ENCODE data around the gene TMEM213. TPM values are rescaled to one million over a fixed set of nuclear protein-coding genes. Genes with fewer than 3 reads are reported as not detected.

Gene TMEM213
- total RNA-seq, 4 donors from 2014 or later = not detected

DNA sequence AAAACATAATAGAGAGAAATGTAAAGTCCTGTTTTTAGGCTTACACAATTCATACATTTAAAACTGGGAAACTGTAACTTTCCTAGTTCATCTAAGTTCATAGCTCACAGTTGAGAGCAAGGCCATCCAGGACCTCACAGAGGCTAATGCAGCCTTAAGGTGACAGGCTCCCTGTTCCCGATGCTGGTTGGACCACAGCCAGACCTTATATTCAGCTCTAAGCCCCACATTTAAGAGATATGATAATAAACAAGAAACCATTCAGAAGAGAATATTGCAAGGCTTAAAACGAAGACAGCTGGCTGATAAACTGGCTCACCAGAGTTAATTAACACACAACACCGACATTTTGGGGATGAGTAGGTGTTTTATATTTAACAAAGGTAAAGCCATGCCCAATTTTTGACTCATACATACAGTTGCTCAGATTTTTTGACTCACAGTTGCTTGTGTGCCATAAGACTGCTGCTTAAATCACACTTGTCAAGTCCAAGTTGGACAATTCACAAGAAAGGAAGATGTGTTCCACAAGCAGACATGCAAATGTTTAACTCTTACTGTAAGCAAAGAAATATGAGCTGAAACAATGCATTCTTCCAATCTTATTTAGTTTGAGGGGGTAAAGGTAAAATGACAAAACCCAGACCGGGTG is 41.1 kb upstream of the TMEM213 start:
- Histone ChIP-seq H3K4me3 (replicated peaks in 1 of 3) (no peak overlapping the region), H3K27me3 (no peaks in the 10 kb centered on the region), H3K4me1 (peaks cover 0 to 10% of the 10 kb centered on the region in 2 donors), H3K27ac (no peak overlapping the region), H3K36me3 (no peaks in the 10 kb centered on the region), H3K9me3 (no peaks in the 10 kb centered on the region)
- DNase-seq = no peak
- TF ChIP-seq, protein P1, sequence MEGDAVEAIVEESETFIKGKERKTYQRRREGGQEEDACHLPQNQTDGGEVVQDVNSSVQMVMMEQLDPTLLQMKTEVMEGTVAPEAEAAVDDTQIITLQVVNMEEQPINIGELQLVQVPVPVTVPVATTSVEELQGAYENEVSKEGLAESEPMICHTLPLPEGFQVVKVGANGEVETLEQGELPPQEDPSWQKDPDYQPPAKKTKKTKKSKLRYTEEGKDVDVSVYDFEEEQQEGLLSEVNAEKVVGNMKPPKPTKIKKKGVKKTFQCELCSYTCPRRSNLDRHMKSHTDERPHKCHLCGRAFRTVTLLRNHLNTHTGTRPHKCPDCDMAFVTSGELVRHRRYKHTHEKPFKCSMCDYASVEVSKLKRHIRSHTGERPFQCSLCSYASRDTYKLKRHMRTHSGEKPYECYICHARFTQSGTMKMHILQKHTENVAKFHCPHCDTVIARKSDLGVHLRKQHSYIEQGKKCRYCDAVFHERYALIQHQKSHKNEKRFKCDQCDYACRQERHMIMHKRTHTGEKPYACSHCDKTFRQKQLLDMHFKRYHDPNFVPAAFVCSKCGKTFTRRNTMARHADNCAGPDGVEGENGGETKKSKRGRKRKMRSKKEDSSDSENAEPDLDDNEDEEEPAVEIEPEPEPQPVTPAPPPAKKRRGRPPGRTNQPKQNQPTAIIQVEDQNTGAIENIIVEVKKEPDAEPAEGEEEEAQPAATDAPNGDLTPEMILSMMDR (IDR thresholded peaks at IDR 0.05) = no peak
- TF ChIP-seq POLR2A (IDR thresholded peaks at IDR 0.05) = no peak
- 76 to 78% methylated on average over 4 of the region's 4 CpGs for WGBS, 2 donors
- intact Hi-C loops (cut with DNase I) = no loop called here

DNA sequence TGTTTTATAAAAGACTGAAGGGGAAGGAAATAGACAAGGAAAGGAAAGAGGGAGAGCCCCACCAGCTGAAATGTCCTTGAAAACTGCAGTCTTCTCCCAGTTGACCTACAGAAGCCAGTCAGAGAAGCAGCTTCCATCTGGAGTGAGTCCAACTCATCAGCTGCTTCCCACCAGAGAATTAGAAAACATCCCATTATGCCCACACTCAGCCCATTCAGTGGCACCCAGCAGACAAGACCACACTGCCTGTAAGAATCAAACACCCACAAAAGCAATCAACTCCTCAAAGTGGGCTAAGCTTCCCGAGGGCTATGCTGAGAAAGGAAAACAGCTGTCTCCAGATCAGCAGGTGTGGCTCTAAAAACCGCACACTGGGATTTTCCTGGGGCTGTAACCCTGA is 29.6 kb upstream of the TMEM213 start:
- no peak for TF ChIP-seq POLR2A (IDR thresholded peaks at IDR 0.05)
- TF ChIP-seq, protein P1 (IDR thresholded peaks at IDR 0.05) = no peak
- no peak overlapping the region for H3K27ac ChIP-seq
- intact Hi-C loops (cut with DNase I) = no loop called here
- no peaks in the 10 kb centered on the region for H3K27me3 ChIP-seq
- no peaks in the 10 kb centered on the region for H3K9me3 ChIP-seq
- H3K4me1 ChIP-seq = no peaks in the 10 kb centered on the region
- H3K36me3 ChIP-seq = no peaks in the 10 kb centered on the region
- H3K4me3 ChIP-seq (replicated peaks in 1 of 3) = no peak overlapping the region
- DNase-seq = no peak
- WGBS, 2 donors = 50 to 74% methylated on average over 2 of the region's 2 CpGs

DNA sequence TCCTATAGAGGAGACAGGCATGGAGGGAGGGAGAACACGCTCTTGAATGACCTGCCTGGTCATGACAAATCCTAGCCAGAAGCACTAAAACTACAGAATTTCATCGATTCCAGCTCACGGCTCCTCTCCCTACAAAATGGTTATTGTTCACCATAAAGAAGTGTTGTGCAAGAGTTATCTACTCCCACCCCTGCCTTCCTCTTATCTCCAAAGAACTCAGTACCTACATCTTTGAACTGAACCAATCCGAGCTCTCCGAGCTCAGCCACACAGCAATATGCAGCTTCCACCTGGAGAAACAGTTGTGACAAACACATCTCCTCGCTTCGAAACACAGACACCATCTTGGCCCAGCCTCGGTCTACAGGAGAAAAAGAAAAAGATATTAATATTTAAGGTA is 26.9 kb upstream of the TMEM213 start:
- DNase-seq = no peak
- Histone ChIP-seq H3K9me3 (no peaks in the 10 kb centered on the region), H3K4me1 (no peaks in the 10 kb centered on the region), H3K27me3 (no peaks in the 10 kb centered on the region), H3K27ac (no peak overlapping the region), H3K36me3 (no peaks in the 10 kb centered on the region), H3K4me3 (replicated peaks in 1 of 3) (no peak overlapping the region)
- TF ChIP-seq, protein P1 (IDR thresholded peaks at IDR 0.05) = no peak
- no peak for TF ChIP-seq POLR2A (IDR thresholded peaks at IDR 0.05)
- intact Hi-C loops (cut with DNase I) = no loop called here
- WGBS, 2 donors = 94 to 95% methylated on average over 8 of the region's 8 CpGs

DNA sequence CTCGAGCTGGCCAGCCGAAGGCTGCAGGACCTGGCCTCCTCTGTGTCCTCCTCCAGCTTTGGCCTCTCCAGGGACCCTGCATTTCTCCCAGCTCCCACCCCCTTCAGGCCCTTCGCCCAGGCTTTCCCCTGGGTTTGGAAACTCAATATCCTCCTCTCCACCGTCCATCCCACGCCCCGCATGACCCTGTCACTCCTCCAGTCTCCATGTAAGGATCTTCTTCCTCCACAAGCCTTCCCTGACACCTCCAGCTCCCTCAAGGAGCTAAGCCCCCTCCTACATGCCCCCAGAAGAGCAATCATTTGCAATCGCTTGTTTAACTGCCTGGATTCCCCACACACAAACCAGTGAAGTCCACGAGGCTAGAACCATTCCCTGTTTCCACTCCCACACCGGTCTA is 24.6 kb upstream of the TMEM213 start:
- no peaks in the 10 kb centered on the region for H3K4me1 ChIP-seq
- no peak for DNase-seq
- 76 to 80% methylated on average over 9 of the region's 9 CpGs for WGBS, 2 donors
- no peaks in the 10 kb centered on the region for H3K36me3 ChIP-seq
- no peaks in the 10 kb centered on the region for H3K9me3 ChIP-seq
- H3K27me3 ChIP-seq = no peaks in the 10 kb centered on the region
- no peak overlapping the region for H3K4me3 ChIP-seq (replicated peaks in 1 of 3)
- H3K27ac ChIP-seq = no peak overlapping the region
- TF ChIP-seq POLR2A (IDR thresholded peaks at IDR 0.05) = no peak
- TF ChIP-seq, protein P1 (IDR thresholded peaks at IDR 0.05) = no peak
- intact Hi-C loops (cut with DNase I) = no loop called here

DNA sequence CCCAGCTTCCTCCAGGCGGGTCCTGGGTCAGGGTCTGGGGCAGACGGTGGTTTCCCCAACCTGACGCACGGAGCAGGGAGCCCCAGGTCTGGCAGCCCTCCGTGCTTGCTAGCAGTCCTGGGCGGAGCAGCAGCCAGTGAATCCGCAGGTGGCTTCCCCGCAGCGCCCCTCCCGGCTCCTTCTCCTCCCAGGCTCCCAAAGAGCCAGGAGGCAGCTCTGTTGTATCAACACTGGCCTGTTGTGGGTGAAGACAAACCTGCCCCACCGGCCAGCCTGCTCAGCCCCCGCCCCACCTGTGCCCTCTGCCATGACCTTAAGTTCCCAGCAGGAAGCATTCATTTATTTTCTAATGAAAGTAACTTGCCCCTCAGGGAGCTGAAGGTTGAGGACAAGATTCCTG is 24.0 kb upstream of the TMEM213 start:
- H3K4me3 ChIP-seq (replicated peaks in 1 of 3) = no peak overlapping the region
- no peak for DNase-seq
- TF ChIP-seq, protein P1 (IDR thresholded peaks at IDR 0.05) = no peak
- no peak for TF ChIP-seq POLR2A (IDR thresholded peaks at IDR 0.05)
- H3K27me3 ChIP-seq = no peaks in the 10 kb centered on the region
- intact Hi-C loops (cut with DNase I) = no loop called here
- H3K9me3 ChIP-seq = no peaks in the 10 kb centered on the region
- H3K36me3 ChIP-seq = no peaks in the 10 kb centered on the region
- no peak overlapping the region for H3K27ac ChIP-seq
- H3K4me1 ChIP-seq = peaks cover 0 to 3% of the 10 kb centered on the region in 2 donors
- WGBS, 2 donors = 19 to 31% methylated on average over 2 to 12 of the region's 12 CpGs
